ENCODE data around the gene NEBL. TPM values are rescaled to one million over a fixed set of nuclear protein-coding genes. Genes with fewer than 3 reads are reported as not detected.
"Not testable (repeated sequence)": the region's sequence is repeated elsewhere in the genome, so short reads cannot be mapped to it uniquely, and the experiment has no call there.

The NEBL gene
- 0.96 TPM for polyA plus RNA-seq (ENCODE audit: insufficient read length)

GRCh38 chr10:20897146-20897825 lies at the start of gene NEBL:
NEBL (minus strand) TSS chr10:20897311; CDS start chr10:20897205, 106 bp downstream.
- no peak for DNase-seq (ENCODE audit: low read depth)

GRCh38 chr10:20945546-20946332 lies 48.6 kb upstream of the NEBL start:
- no peak for DNase-seq (ENCODE audit: low read depth)

- DNase-seq (ENCODE audit: low read depth), result no peak
Observed at GRCh38 chr10:20944789-20945502, 47.8 kb upstream of the NEBL start.

- not testable (repeated sequence) for DNase-seq (ENCODE audit: low read depth)
Observed at GRCh38 chr10:20939414-20939813, 42.3 kb upstream of the NEBL start.

- no peak for DNase-seq (ENCODE audit: low read depth)
Observed at GRCh38 chr10:20936396-20936795, 39.3 kb upstream of the NEBL start.

GRCh38 chr10:20935931-20936330 lies 38.8 kb upstream of the NEBL start:
- DNase-seq (ENCODE audit: low read depth), result no peak

GRCh38 chr10:20935301-20935700 lies 38.2 kb upstream of the NEBL start:
- DNase-seq (ENCODE audit: low read depth), result no peak

- no peak for DNase-seq (ENCODE audit: low read depth)
Observed at GRCh38 chr10:20933705-20934104, 36.6 kb upstream of the NEBL start.

GRCh38 chr10:20932606-20933126 lies 35.6 kb upstream of the NEBL start:
- DNase-seq (ENCODE audit: low read depth), result no peak

- no peak for DNase-seq (ENCODE audit: low read depth)
Observed at GRCh38 chr10:20931156-20931795, 34.2 kb upstream of the NEBL start.

GRCh38 chr10:20927456-20927855 lies 30.3 kb upstream of the NEBL start:
- no peak for DNase-seq (ENCODE audit: low read depth)

- no peak for DNase-seq (ENCODE audit: low read depth)
Observed at GRCh38 chr10:20922451-20922850, 25.3 kb upstream of the NEBL start.

GRCh38 chr10:20922033-20922432 lies 24.9 kb upstream of the NEBL start:
- no peak for DNase-seq (ENCODE audit: low read depth)

- DNase-seq (ENCODE audit: low read depth), result no peak
Observed at GRCh38 chr10:20920061-20920460, 22.9 kb upstream of the NEBL start.

GRCh38 chr10:20919481-20919880 lies 22.4 kb upstream of the NEBL start:
- DNase-seq (ENCODE audit: low read depth), result no peak

- no peak for DNase-seq (ENCODE audit: low read depth)
Observed at GRCh38 chr10:20916976-20917375, 19.9 kb upstream of the NEBL start.

- DNase-seq (ENCODE audit: low read depth), result no peak
Observed at GRCh38 chr10:20912969-20913368, 15.9 kb upstream of the NEBL start.

- DNase-seq (ENCODE audit: low read depth), result no peak
Observed at GRCh38 chr10:20911626-20912025, 14.5 kb upstream of the NEBL start.

GRCh38 chr10:20909801-20910200 lies 12.7 kb upstream of the NEBL start:
- no peak for DNase-seq (ENCODE audit: low read depth)

- DNase-seq (ENCODE audit: low read depth), result no peak
Observed at GRCh38 chr10:20908391-20908790, 11.3 kb upstream of the NEBL start.

GRCh38 chr10:20903635-20904390 lies 6.7 kb upstream of the NEBL start:
- DNase-seq (ENCODE audit: low read depth), result no peak
